HepG2 (cell line): Measurements from ENCODE around the gene DDOST. TPM values are rescaled to one million over a fixed set of nuclear protein-coding genes. Genes with fewer than 3 reads are reported as not detected.

Experiments
- ASH2L ChIP-seq: fragments of 300-600, 200-600 bp; sonication (generic); IDR thresholded peaks from 2 replicates; pipeline ENCODE4 v1.7.0; 2017; ENCODE audit warnings: low read depth, mild to moderate bottlenecking, moderate library complexity, mixed read lengths, low read length; ENCODE audit not compliant: insufficient read length
- DNMT1 ChIP-seq: sonication (generic); formaldehyde crosslinking; IDR thresholded peaks from 2 replicates; pipeline ENCODE4 v1.5.1; 2020; ENCODE audit warnings: mild to moderate bottlenecking, missing genetic modification reagents
- GTF2F1 ChIP-seq: fragments of 150-350 bp; IDR thresholded peaks from 2 replicates; pipeline ENCODE4 v1.6.1; 2014; ENCODE audit warnings: low read length
- GZF1 ChIP-seq: sonication (generic); formaldehyde crosslinking; IDR thresholded peaks from 2 replicates; pipeline ENCODE4 v1.5.1; 2020; ENCODE audit warnings: mild to moderate bottlenecking, missing genetic modification reagents
- HES4 ChIP-seq: sonication (generic); formaldehyde crosslinking; IDR thresholded peaks from 2 replicates; pipeline ENCODE4 v1.9.0; 2021; ENCODE audit warnings: mild to moderate bottlenecking, missing genetic modification reagents, borderline replicate concordance
- HOXA3 ChIP-seq: sonication (generic); formaldehyde crosslinking; IDR thresholded peaks from 2 replicates; pipeline ENCODE4 v1.5.0; 2020; ENCODE audit warnings: missing genetic modification reagents
- JARID2 ChIP-seq: sonication (generic); formaldehyde crosslinking; IDR thresholded peaks from 2 replicates; pipeline ENCODE4 v1.8.1; 2023; ENCODE audit warnings: missing genetic modification reagents, inconsistent platforms; ENCODE audit not compliant: insufficient replicate concordance
- MTF2 ChIP-seq: sonication (generic); formaldehyde crosslinking; IDR thresholded peaks from 2 replicates; pipeline ENCODE4 v1.5.0; 2020; ENCODE audit warnings: missing genetic modification reagents, borderline replicate concordance
- NPAS2 ChIP-seq: sonication (generic); formaldehyde crosslinking; IDR thresholded peaks from 2 replicates; pipeline ENCODE4 v1.8.0; 2022; ENCODE audit warnings: mild to moderate bottlenecking, missing genetic modification reagents, borderline replicate concordance
- NR2F6 ChIP-seq, 2 experiments: IDR thresholded peaks; 2 replicates each; pipeline ENCODE4 v1.6.1; 2016; ENCODE audit warnings: antibody characterized with exemption in 1 of 2, mild to moderate bottlenecking in 1 of 2
- PPARG ChIP-seq: conservative IDR thresholded peaks from 2 replicates; pipeline ENCODE4 v1.6.1; 2016; ENCODE audit warnings: missing biosample characterization, missing genetic modification reagents
- REL ChIP-seq: sonication (generic); formaldehyde crosslinking; conservative IDR thresholded peaks from 2 replicates; pipeline ENCODE4 v1.8.0; 2022; ENCODE audit warnings: mild to moderate bottlenecking, missing genetic modification reagents, moderate library complexity
- RXRB ChIP-seq: IDR thresholded peaks from 2 replicates; pipeline ENCODE4 v1.6.1; 2016; ENCODE audit warnings: borderline replicate concordance, missing genetic modification reagents, missing compliant biosample characterization
- ZNF260 ChIP-seq: sonication (generic); formaldehyde crosslinking; IDR thresholded peaks from 2 replicates; pipeline ENCODE4 v1.4.0; 2020; ENCODE audit warnings: missing genetic modification reagents, low read depth, mild to moderate bottlenecking, borderline replicate concordance
- ZNF264 ChIP-seq: sonication (generic); formaldehyde crosslinking; IDR thresholded peaks from 2 replicates; pipeline ENCODE4 v1.4.0; 2020; ENCODE audit warnings: missing genetic modification reagents
- ZNF33A ChIP-seq: sonication (generic); formaldehyde crosslinking; IDR thresholded peaks from 2 replicates; pipeline ENCODE4 v1.5.1; 2020; ENCODE audit warnings: missing genetic modification reagents, mild to moderate bottlenecking, moderate library complexity, borderline replicate concordance
- ZNF552 ChIP-seq: sonication (generic); formaldehyde crosslinking; IDR thresholded peaks from 2 replicates; pipeline ENCODE4 v1.9.0; 2022; ENCODE audit warnings: missing genetic modification reagents, mild to moderate bottlenecking, borderline replicate concordance
- ZNF558 ChIP-seq: sonication (generic); formaldehyde crosslinking; IDR thresholded peaks from 2 replicates; pipeline ENCODE4 v1.9.0; 2022; ENCODE audit warnings: mild to moderate bottlenecking, missing genetic modification reagents, borderline replicate concordance
- ZNF598 ChIP-seq: sonication (generic); formaldehyde crosslinking; IDR thresholded peaks from 2 replicates; pipeline ENCODE4 v1.5.1; 2020; ENCODE audit warnings: mild to moderate bottlenecking, missing genetic modification reagents, borderline replicate concordance
- polyA plus RNA-seq, 8 experiments: library from polyadenylated mRNA; depleted of rRNA in 3 of 8; stranded (reverse) in 7 of 8; unstranded in 1 of 8; fragments of >200 nt; fragmentation: Illumina TruSeq in 4 of 8; extraction: Trizol in 4 of 8; gene quantifications; 2 replicates each; pipeline versions ENCODE4 v1.2.1 to v1.2.3, GENCODE V29; 2011 to 2016; ENCODE audit warnings: low read depth in 4 of 8, missing spikeins in 1 of 8, mixed read lengths in 1 of 8; ENCODE audit not compliant: insufficient read depth in 1 of 8
- total RNA-seq, 5 experiments: library from RNA; depleted of rRNA; stranded (reverse); fragments of >200 nt; fragmentation: Illumina TruSeq; extraction: Trizol; gene quantifications; 2 replicates each; pipeline ENCODE4 v1.2.3, GENCODE V29; 2016; ENCODE audit warnings: low read depth in 1 of 5
- TF ChIP-seq, protein P1 (sequence below): sonication (generic); formaldehyde crosslinking; IDR thresholded peaks from 2 replicates; pipeline ENCODE4 v1.4.0; 2020; ENCODE audit warnings: missing genetic modification reagents, borderline replicate concordance
- TF ChIP-seq, protein P2 (sequence below): sonication (generic); formaldehyde crosslinking; IDR thresholded peaks from 2 replicates; pipeline ENCODE4 v1.4.0; 2020; ENCODE audit warnings: missing genetic modification reagents
- TF ChIP-seq, protein P3 (sequence below): sonication (generic); formaldehyde crosslinking; IDR thresholded peaks from 2 replicates; pipeline ENCODE4 v1.9.0; 2021; ENCODE audit warnings: missing genetic modification reagents, mild to moderate bottlenecking, borderline replicate concordance
- TF ChIP-seq, protein P4 (sequence below), 2 experiments: fragments of 450-650 bp in 1 of 2; sonication (generic) in 1 of 2; formaldehyde crosslinking; IDR thresholded peaks; 2 replicates each; pipeline versions ENCODE4 v1.5.0 to v1.8.0; 2020 to 2022; ENCODE audit warnings: mild to moderate bottlenecking in 1 of 2, missing genetic modification reagents in 1 of 2

DDOST gene
- total and polyA plus RNA-seq, 2 of the 13 experiments (the other 11 are each of a cell fraction or from before 2014, with no cell fraction given), result 335 to 494 TPM

DNA sequence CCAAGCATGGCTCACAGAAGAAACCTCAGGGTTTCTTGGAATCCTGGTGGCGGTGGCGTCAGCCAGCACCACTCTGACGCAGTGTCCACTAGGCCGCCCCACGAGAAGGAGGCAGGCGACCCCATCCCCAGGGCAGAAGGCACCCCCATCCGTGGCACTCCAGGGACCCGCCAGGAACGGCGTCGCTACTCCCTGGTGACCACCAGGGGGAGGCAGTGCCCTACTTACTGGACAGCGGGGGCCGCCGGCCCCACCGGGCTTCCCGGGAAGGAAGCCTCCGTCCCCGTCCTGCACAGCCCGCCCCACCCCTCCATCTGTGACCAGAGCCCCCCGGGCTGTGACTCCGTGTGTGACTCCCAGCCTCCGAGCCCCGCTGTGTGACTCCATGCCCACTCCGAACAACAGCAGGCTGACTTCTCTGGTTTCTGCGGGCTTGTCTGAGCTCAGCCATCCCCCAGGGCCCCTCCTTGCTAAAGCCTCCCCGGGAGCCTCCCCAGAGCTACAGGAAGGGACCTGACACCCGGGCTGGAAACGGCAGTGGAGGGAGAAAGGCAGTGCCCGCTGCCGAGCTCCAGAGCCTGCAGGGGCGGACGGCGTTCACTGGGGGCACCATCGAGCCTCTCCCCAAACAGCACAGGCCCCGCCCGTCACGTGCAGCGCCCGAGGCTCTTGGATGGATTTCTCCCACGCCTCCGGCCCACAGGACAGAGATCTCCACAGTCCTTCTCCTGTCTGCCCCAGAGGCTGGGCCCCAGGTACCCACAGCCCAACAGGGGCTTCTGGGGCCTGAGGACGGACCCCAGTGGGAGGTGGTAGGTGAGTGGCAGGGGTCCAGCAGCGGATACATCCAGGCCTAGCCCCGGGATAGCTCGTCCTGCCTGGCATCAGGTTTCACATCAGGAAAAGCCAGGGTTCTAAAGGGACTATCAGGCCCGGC is 35.5 kb upstream of the DDOST start (continued):
- TF ChIP-seq, protein P1, sequence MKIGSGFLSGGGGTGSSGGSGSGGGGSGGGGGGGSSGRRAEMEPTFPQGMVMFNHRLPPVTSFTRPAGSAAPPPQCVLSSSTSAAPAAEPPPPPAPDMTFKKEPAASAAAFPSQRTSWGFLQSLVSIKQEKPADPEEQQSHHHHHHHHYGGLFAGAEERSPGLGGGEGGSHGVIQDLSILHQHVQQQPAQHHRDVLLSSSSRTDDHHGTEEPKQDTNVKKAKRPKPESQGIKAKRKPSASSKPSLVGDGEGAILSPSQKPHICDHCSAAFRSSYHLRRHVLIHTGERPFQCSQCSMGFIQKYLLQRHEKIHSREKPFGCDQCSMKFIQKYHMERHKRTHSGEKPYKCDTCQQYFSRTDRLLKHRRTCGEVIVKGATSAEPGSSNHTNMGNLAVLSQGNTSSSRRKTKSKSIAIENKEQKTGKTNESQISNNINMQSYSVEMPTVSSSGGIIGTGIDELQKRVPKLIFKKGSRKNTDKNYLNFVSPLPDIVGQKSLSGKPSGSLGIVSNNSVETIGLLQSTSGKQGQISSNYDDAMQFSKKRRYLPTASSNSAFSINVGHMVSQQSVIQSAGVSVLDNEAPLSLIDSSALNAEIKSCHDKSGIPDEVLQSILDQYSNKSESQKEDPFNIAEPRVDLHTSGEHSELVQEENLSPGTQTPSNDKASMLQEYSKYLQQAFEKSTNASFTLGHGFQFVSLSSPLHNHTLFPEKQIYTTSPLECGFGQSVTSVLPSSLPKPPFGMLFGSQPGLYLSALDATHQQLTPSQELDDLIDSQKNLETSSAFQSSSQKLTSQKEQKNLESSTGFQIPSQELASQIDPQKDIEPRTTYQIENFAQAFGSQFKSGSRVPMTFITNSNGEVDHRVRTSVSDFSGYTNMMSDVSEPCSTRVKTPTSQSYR (CRISPR knock-in tag), result peak; percentile 87
- TF ChIP-seq ASH2L, result peak; percentile 47
- peak; percentile 36; the same call in 1 of the 2 replicates for TF ChIP-seq HOXA3 (CRISPR knock-in tag)
- no peak for TF ChIP-seq MTF2 (CRISPR knock-in tag)
- TF ChIP-seq REL (CRISPR knock-in tag), result no peak
- TF ChIP-seq GZF1 (CRISPR knock-in tag), result 0 out of 2 replicates have a peak, but pooled peaks have one; percentile 51
- TF ChIP-seq ZNF264 (CRISPR knock-in tag), result no peak; the same call in 1 of the 2 replicates
- TF ChIP-seq NR2F6 (IDR thresholded peaks at IDR 0.05), result no peak
- TF ChIP-seq NR2F6 (CRISPR knock-in tag; IDR thresholded peaks at IDR 0.05), result no peak
- TF ChIP-seq, protein P2, sequence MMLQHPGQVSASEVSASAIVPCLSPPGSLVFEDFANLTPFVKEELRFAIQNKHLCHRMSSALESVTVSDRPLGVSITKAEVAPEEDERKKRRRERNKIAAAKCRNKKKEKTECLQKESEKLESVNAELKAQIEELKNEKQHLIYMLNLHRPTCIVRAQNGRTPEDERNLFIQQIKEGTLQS, result 0 out of 2 replicates have a peak, but pooled peaks have one; percentile 14
- no peak for TF ChIP-seq PPARG
- TF ChIP-seq, protein P3, sequence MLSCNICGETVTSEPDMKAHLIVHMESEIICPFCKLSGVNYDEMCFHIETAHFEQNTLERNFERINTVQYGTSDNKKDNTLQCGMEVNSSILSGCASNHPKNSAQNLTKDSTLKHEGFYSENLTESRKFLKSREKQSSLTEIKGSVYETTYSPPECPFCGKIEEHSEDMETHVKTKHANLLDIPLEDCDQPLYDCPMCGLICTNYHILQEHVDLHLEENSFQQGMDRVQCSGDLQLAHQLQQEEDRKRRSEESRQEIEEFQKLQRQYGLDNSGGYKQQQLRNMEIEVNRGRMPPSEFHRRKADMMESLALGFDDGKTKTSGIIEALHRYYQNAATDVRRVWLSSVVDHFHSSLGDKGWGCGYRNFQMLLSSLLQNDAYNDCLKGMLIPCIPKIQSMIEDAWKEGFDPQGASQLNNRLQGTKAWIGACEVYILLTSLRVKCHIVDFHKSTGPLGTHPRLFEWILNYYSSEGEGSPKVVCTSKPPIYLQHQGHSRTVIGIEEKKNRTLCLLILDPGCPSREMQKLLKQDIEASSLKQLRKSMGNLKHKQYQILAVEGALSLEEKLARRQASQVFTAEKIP, result no peak
- no peak for TF ChIP-seq DNMT1 (CRISPR knock-in tag)
- no peak for TF ChIP-seq GTF2F1
- no peak for TF ChIP-seq ZNF33A (CRISPR knock-in tag)
- TF ChIP-seq ZNF598 (CRISPR knock-in tag), result peak; percentile 55; the same call in 1 of the 2 replicates
- TF ChIP-seq RXRB (CRISPR knock-in tag), result no peak
- no peak; the same call in 1 of the 2 replicates for TF ChIP-seq ZNF552 (CRISPR knock-in tag)
- TF ChIP-seq JARID2 (CRISPR knock-in tag), result no peak
- no peak for TF ChIP-seq ZNF260 (CRISPR knock-in tag)
- no peak for TF ChIP-seq NPAS2 (CRISPR knock-in tag)
- no peak for TF ChIP-seq HES4
- TF ChIP-seq ZNF558 (CRISPR knock-in tag), result no peak
- TF ChIP-seq, protein P4, sequence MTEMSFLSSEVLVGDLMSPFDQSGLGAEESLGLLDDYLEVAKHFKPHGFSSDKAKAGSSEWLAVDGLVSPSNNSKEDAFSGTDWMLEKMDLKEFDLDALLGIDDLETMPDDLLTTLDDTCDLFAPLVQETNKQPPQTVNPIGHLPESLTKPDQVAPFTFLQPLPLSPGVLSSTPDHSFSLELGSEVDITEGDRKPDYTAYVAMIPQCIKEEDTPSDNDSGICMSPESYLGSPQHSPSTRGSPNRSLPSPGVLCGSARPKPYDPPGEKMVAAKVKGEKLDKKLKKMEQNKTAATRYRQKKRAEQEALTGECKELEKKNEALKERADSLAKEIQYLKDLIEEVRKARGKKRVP (CRISPR knock-in tag; IDR thresholded peaks at IDR 0.05), result no peak
